GM12878 (cell line): Measurements from ENCODE around the gene RBBP8NL. TPM values are rescaled to one million over a fixed set of nuclear protein-coding genes. Genes with fewer than 3 reads are reported as not detected.

ENCODE experiments used
- ATAC-seq: fragments of 200-7000 bp; cut with Tn5 transposase; 3 replicates; pipeline ENCODE4 v1.9.1; 2020; ENCODE audit warnings: mild to moderate bottlenecking, moderate library complexity
- BruUV-seq: library from RNA; stranded (reverse); fragments of 400-500 nt; replicated peaks from 2 replicates; lab custom pipeline; 2021; lab: Mats Ljungman, UMichigan
- CTCF ChIA-PET: fragments of 300-600 bp; sonication (Branson Sonifier 250); formaldehyde crosslinking; extraction: SDS; loops from one replicate; lab custom pipeline; 2021; ENCODE audit warnings: inconsistent platforms; lab: Yijun Ruan, JAX
- POLR2A ChIA-PET: fragments of 350-600 bp; formaldehyde crosslinking; extraction: SDS; loops from one replicate; lab custom pipeline; 2021; ENCODE audit warnings: inconsistent platforms; lab: Charles Lee
- RAD21 ChIA-PET: fragments of 300-600 bp; sonication (Branson Sonifier 250); formaldehyde crosslinking; loops from one replicate; lab custom pipeline; 2023; ENCODE audit warnings: antibody characterized with exemption; ENCODE audit not compliant: unreplicated experiment; lab: Charles Lee
- SMC1A ChIA-PET: fragments of 300-600 bp; sonication (Branson Sonifier 250); formaldehyde crosslinking; loops from one replicate; lab custom pipeline; 2023; ENCODE audit not compliant: unreplicated experiment, uncharacterized antibody; lab: Charles Lee
- DNase-seq: peaks from one replicate; pipeline ENCODE4 v3.0.0-alpha.2; 2011; ENCODE audit warnings: low read depth, low spot score
- FAIRE-seq: peaks from 3 replicates; lab custom pipeline; 2011; peaks lifted over from hg19 to GRCh38; lab: Jason Lieb, UNC
- H2AFZ ChIP-seq: 2 replicates; pipeline ENCODE4 v1.6.0; 2011; ENCODE audit warnings: low read depth, low read length, control low read depth; ENCODE audit not compliant: control insufficient read depth
- H3K27ac ChIP-seq: 2 replicates; pipeline ENCODE4 v1.5.1; 2011; ENCODE audit warnings: control low read depth; ENCODE audit not compliant: control insufficient read depth, insufficient read depth
- H3K27me3 ChIP-seq, 2 experiments: replicated peaks in 1 of 2; 2 replicates each; pipeline versions ENCODE4 v1.6.0 to v1.6.1; 2011; ENCODE audit warnings: low read length in 1 of 2; ENCODE audit not compliant: control insufficient read depth in 2 of 2, insufficient read depth in 2 of 2
- H3K36me3 ChIP-seq, 2 experiments: 2 replicates each; pipeline ENCODE4 v1.5.1; 2011; ENCODE audit warnings: low read length in 1 of 2; ENCODE audit not compliant: control insufficient read depth in 2 of 2, insufficient read depth in 2 of 2
- H3K4me1 ChIP-seq: 2 replicates; pipeline ENCODE4 v1.6.1; 2011; ENCODE audit warnings: mild to moderate bottlenecking, low read length, moderate library complexity, mixed read lengths; ENCODE audit not compliant: control insufficient read depth, insufficient read depth
- H3K4me2 ChIP-seq: 2 replicates; pipeline ENCODE4 v1.6.0; 2011; ENCODE audit warnings: control low read depth; ENCODE audit not compliant: control insufficient read depth, insufficient read depth
- H3K4me3 ChIP-seq: fragments of 200-600 bp; sonication (generic); 2 replicates; pipeline ENCODE4 v1.5.1; 2016
- H3K79me2 ChIP-seq: 2 replicates; pipeline ENCODE4 v1.6.0; 2011; ENCODE audit warnings: low read length; ENCODE audit not compliant: control insufficient read depth, insufficient read depth
- H3K9ac ChIP-seq: 2 replicates; pipeline ENCODE4 v1.8.0; 2011; ENCODE audit warnings: low read length, control low read depth, mixed read lengths; ENCODE audit not compliant: control insufficient read depth, insufficient read depth
- H3K9me3 ChIP-seq: replicated peaks from 3 replicates; pipeline ENCODE4 v1.5.1; 2011; ENCODE audit warnings: mild to moderate bottlenecking, low read length; ENCODE audit not compliant: control insufficient read depth, insufficient read depth
- H4K20me1 ChIP-seq: 2 replicates; pipeline ENCODE4 v1.6.0; 2011; ENCODE audit not compliant: control insufficient read depth, insufficient read depth
- ATF3 ChIP-seq: IDR thresholded peaks from 2 replicates; pipeline ENCODE4 v1.6.1; 2011; ENCODE audit warnings: low read depth, mild to moderate bottlenecking, low read length, moderate library complexity, borderline replicate concordance; ENCODE audit errors: extremely low read depth
- BHLHE40 ChIP-seq, 2 experiments: fragments of 450-650 bp in 1 of 2; IDR thresholded peaks; 2 replicates each; pipeline ENCODE4 v1.6.1; 2011 to 2017; ENCODE audit warnings: low read depth in 2 of 2, borderline replicate concordance in 1 of 2, improper control_type of control experiment in 1 of 2, low read length in 1 of 2, mild to moderate bottlenecking in 1 of 2
- BMI1 ChIP-seq: fragments of 450-650 bp; IDR thresholded peaks from 2 replicates; pipeline ENCODE4 v1.6.1; 2016; ENCODE audit warnings: mild to moderate bottlenecking, moderate library complexity, borderline replicate concordance
- CBX3 ChIP-seq: fragments of 200-600 bp; sonication (generic); IDR thresholded peaks from 2 replicates; pipeline ENCODE4 v1.6.1; 2016; ENCODE audit warnings: low read depth, borderline replicate concordance
- CREB1 ChIP-seq: IDR thresholded peaks from 2 replicates; pipeline ENCODE4 v1.6.1; 2012; ENCODE audit warnings: low read depth, mild to moderate bottlenecking, inconsistent platforms
- MEF2A ChIP-seq: IDR thresholded peaks from 2 replicates; pipeline ENCODE4 v1.6.1; 2011; ENCODE audit warnings: low read depth, mild to moderate bottlenecking, low read length, moderate library complexity; ENCODE audit not compliant: insufficient read depth
- PKNOX1 ChIP-seq: fragments of 450-650 bp; IDR thresholded peaks from 2 replicates; pipeline ENCODE4 v1.6.1; 2016; ENCODE audit warnings: mild to moderate bottlenecking
- POU2F2 ChIP-seq: IDR thresholded peaks from 3 replicates; pipeline ENCODE4 v1.6.1; 2011; ENCODE audit warnings: low read depth, mild to moderate bottlenecking, low read length, borderline replicate concordance
- RAD21 ChIP-seq: IDR thresholded peaks from 2 replicates; pipeline ENCODE4 v1.6.1; 2011; ENCODE audit warnings: mild to moderate bottlenecking, low read depth, low read length, moderate library complexity; ENCODE audit not compliant: insufficient read depth
- RFX5 ChIP-seq: IDR thresholded peaks from 2 replicates; pipeline ENCODE4 v1.6.1; 2011; ENCODE audit warnings: low read depth, low read length, improper control_type of control experiment
- SIX5 ChIP-seq: IDR thresholded peaks from 2 replicates; pipeline ENCODE4 v1.6.1; 2011; ENCODE audit warnings: mild to moderate bottlenecking, low read depth, low read length, moderate library complexity; ENCODE audit not compliant: severe bottlenecking
- STAT1 ChIP-seq: fragments of 450-650 bp; conservative IDR thresholded peaks from 2 replicates; pipeline ENCODE4 v1.6.1; 2014; ENCODE audit warnings: antibody characterized with exemption, mild to moderate bottlenecking
- TARDBP ChIP-seq: IDR thresholded peaks from 2 replicates; pipeline ENCODE4 v1.6.1; 2016; ENCODE audit warnings: borderline replicate concordance
- TCF7 ChIP-seq: IDR thresholded peaks from 2 replicates; pipeline ENCODE4 v1.6.1; 2014; ENCODE audit warnings: antibody characterized with exemption, borderline replicate concordance
- ZNF217 ChIP-seq: fragments of 450-650 bp; IDR thresholded peaks from 2 replicates; pipeline ENCODE4 v1.6.1; 2017; ENCODE audit warnings: antibody characterized with exemption, mild to moderate bottlenecking
- ZNF24 ChIP-seq: fragments of 450-650 bp; IDR thresholded peaks from 2 replicates; pipeline ENCODE4 v1.6.1; 2017; ENCODE audit warnings: antibody characterized with exemption, mild to moderate bottlenecking
- WGBS: methylation state at CpG from one replicate; pipeline ENCODE4 v1.1.6; 2016; ENCODE audit warnings: low lambda C conversion rate; ENCODE audit not compliant: insufficient replicate concordance, insufficient coverage; ENCODE audit errors: missing lambda C conversion rate; 5-methylcytosine and 5-hydroxymethylcytosine counted together
- in situ Hi-C: fragments of 300-500 bp; cut with MboI; formaldehyde crosslinking; loops from 9 replicates; pipeline ENCODE4 v1.14.3; 2018; ENCODE audit warnings: mixed read lengths
- intact Hi-C: fragments of 100-400 bp; cut with micrococcal nuclease; formaldehyde crosslinking; loops from one replicate; pipeline ENCODE4 v1.14.2; 2022; ENCODE audit not compliant: unreplicated experiment
- polyA plus RNA-seq, 11 experiments: library from polyadenylated mRNA; depleted of rRNA in 4 of 11; unstranded in 6 of 11; stranded (reverse) in 5 of 11; fragments of >200 nt; fragmentation: Nextera tagmentation in 4 of 11; fragmentation: Illumina TruSeq in 1 of 11; extraction: Ambion mirVana in 4 of 11; extraction: Trizol in 1 of 11; gene quantifications; 1 replicate in 1 of 11; 2 replicates in 10 of 11; pipeline versions ENCODE4 v1.2.1 to v1.2.3, GENCODE V29; 2011 to 2016; ENCODE audit warnings: inconsistent platforms in 2 of 11, missing spikeins in 2 of 11, low read depth in 1 of 11
- total RNA-seq, 4 experiments: library from RNA; depleted of rRNA in 3 of 4; stranded (reverse); fragments of >200 nt in 3 of 4; fragmentation: Illumina TruSeq in 1 of 4; extraction: Trizol in 1 of 4; gene quantifications; 2 replicates each; pipeline versions ENCODE4 v1.2.1 to v1.2.3, GENCODE V29; 2013 to 2021
- TF ChIP-seq, protein P1 (sequence below): IDR thresholded peaks from 2 replicates; pipeline ENCODE4 v1.6.1; 2011; ENCODE audit warnings: mild to moderate bottlenecking, low read depth, low read length, moderate library complexity; ENCODE audit not compliant: insufficient replicate concordance
- TF ChIP-seq, protein P2 (sequence below): fragments of 450-650 bp; formaldehyde crosslinking; IDR thresholded peaks from 2 replicates; pipeline ENCODE4 v1.4.0; 2020; ENCODE audit warnings: mild to moderate bottlenecking, moderate library complexity

The RBBP8NL gene
- total and polyA plus RNA-seq, 10 of the 15 experiments (the other 5 are each of a cell fraction or from before 2014, with no cell fraction given), result not detected

DNA sequence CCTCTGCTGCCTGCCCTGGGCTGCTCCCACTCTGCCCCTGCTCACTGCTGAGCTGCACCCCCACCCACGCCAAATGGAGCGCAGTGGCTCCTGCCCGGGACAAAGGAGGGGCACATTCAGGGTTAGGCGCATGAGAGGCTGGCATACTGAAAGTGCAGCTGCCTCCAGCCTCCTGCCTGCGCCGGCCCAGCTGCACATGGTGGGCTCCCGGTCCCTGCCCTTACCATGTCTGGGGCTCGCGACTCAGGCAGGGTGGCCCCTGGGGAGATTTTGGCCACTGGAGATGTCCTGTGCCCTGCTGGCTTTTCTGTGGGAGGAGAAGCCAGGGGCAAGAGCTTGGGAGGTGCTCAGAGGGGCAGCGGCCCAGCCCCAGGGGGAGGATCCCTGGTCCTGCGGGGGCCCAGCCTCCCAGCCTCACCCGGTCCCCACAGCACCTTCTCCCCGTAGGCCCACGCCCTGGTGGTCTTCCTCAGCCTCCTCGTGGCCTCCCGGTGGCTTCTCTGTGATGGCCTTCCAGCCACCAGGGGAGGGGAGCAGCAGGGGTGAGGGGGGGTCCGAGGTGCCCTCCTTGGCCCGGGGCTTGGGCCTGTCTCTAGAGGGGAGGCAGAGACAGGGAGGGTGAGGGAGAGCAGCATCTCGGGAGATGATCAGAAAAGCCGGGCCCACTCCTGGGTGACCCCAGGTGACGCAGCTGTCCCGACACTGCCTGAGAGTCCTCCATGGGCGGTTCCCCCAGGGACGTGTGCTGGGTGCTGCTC, 11.8 kb downstream of the RBBP8NL start:
- in situ Hi-C loops (no loop called here), intact Hi-C loops (no loop called here)
- no peak overlapping the region for H3K4me3 ChIP-seq
- FAIRE-seq, result no peak
- no TSS peak for BruUV-seq
- H3K79me2 ChIP-seq, result no peaks in the 10 kb centered on the region
- ChIA-PET RAD21 (no interaction called here), SMC1A (no interaction called here), POLR2A (no interaction called here), CTCF (no interaction called here)
- H3K27me3 ChIP-seq, result no peaks in the 10 kb centered on the region
- H3K9me3 ChIP-seq, result no peaks in the 10 kb centered on the region
- DNase-seq, result no peak
- 41% methylated on average over 24 of the region's 24 CpGs for WGBS
- H4K20me1 ChIP-seq, result no peaks in the 10 kb centered on the region
- H3K4me2 ChIP-seq, result no peak overlapping the region
- H3K4me1 ChIP-seq, result no peaks in the 10 kb centered on the region
- no peak for ATAC-seq
- no peak overlapping the region for H2AFZ ChIP-seq
- H3K9ac ChIP-seq, result no peak overlapping the region
- H3K36me3 ChIP-seq, result no peaks in the 10 kb centered on the region
- H3K27ac ChIP-seq, result no peak overlapping the region
- TF ChIP-seq RAD21, result no peak
- no peak for TF ChIP-seq POU2F2
- TF ChIP-seq TARDBP, result no peak
- no peak for TF ChIP-seq BHLHE40 (IDR thresholded peaks at IDR 0.05; ENCODE audit: borderline replicate concordance in 1 of 2, low read depth in 2 of 2, low read length in 1 of 2)
- no peak for TF ChIP-seq ZNF217
- no peak for TF ChIP-seq ZNF24
- no peak for TF ChIP-seq STAT1
- no peak for TF ChIP-seq TCF7
- no peak for TF ChIP-seq RFX5
- TF ChIP-seq MEF2A, result no peak
- TF ChIP-seq, protein P1, sequence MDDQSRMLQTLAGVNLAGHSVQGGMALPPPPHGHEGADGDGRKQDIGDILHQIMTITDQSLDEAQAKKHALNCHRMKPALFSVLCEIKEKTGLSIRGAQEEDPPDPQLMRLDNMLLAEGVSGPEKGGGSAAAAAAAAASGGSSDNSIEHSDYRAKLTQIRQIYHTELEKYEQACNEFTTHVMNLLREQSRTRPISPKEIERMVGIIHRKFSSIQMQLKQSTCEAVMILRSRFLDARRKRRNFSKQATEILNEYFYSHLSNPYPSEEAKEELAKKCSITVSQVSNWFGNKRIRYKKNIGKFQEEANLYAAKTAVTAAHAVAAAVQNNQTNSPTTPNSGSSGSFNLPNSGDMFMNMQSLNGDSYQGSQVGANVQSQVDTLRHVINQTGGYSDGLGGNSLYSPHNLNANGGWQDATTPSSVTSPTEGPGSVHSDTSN, result no peak
- TF ChIP-seq, protein P2, sequence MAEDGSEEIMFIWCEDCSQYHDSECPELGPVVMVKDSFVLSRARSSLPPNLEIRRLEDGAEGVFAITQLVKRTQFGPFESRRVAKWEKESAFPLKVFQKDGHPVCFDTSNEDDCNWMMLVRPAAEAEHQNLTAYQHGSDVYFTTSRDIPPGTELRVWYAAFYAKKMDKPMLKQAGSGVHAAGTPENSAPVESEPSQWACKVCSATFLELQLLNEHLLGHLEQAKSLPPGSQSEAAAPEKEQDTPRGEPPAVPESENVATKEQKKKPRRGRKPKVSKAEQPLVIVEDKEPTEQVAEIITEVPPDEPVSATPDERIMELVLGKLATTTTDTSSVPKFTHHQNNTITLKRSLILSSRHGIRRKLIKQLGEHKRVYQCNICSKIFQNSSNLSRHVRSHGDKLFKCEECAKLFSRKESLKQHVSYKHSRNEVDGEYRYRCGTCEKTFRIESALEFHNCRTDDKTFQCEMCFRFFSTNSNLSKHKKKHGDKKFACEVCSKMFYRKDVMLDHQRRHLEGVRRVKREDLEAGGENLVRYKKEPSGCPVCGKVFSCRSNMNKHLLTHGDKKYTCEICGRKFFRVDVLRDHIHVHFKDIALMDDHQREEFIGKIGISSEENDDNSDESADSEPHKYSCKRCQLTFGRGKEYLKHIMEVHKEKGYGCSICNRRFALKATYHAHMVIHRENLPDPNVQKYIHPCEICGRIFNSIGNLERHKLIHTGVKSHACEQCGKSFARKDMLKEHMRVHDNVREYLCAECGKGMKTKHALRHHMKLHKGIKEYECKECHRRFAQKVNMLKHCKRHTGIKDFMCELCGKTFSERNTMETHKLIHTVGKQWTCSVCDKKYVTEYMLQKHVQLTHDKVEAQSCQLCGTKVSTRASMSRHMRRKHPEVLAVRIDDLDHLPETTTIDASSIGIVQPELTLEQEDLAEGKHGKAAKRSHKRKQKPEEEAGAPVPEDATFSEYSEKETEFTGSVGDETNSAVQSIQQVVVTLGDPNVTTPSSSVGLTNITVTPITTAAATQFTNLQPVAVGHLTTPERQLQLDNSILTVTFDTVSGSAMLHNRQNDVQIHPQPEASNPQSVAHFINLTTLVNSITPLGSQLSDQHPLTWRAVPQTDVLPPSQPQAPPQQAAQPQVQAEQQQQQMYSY (CRISPR knock-in tag), result no peak
- no peak for TF ChIP-seq BMI1
- no peak for TF ChIP-seq ATF3
- no peak for TF ChIP-seq SIX5
- no peak for TF ChIP-seq CREB1
- TF ChIP-seq PKNOX1, result no peak
- no peak for TF ChIP-seq CBX3
